Bronchial epithelial cell (primary cell): ENCODE data around the gene KLF4. TPM values are rescaled to one million over a fixed set of nuclear protein-coding genes. Genes with fewer than 3 reads are reported as not detected.

Experiments used
- DNase-seq: peaks from one replicate; pipeline ENCODE4 v3.0.0-alpha.2; 2010; ENCODE audit warnings: low read depth
- FAIRE-seq: peaks from 2 replicates; lab custom pipeline; 2011; peaks lifted over from hg19 to GRCh38; lab: Jason Lieb, UNC
- H3K27me3 ChIP-seq: 2 replicates; pipeline ENCODE4 v1.5.1; 2011; ENCODE audit warnings: low read length; ENCODE audit not compliant: control insufficient read depth, insufficient read depth
- H3K36me3 ChIP-seq: 2 replicates; pipeline ENCODE4 v1.5.1; 2011; ENCODE audit warnings: low read length; ENCODE audit not compliant: control insufficient read depth, insufficient read depth
- H3K4me3 ChIP-seq: 2 replicates; pipeline ENCODE4 v1.5.1; 2011; ENCODE audit warnings: mild to moderate bottlenecking, low read depth, low read length, control low read depth
- CTCF ChIP-seq: IDR thresholded peaks from 2 replicates; pipeline ENCODE4 v1.5.1; 2011; ENCODE audit warnings: mild to moderate bottlenecking, moderate library complexity, low read length, control low read depth, inconsistent platforms; ENCODE audit not compliant: insufficient read depth, severe bottlenecking
- total RNA-seq: library from RNA; depleted of rRNA; stranded (reverse); fragments of >200 nt; gene quantifications from 2 replicates; pipeline ENCODE4 v1.2.1, GENCODE V29; 2014

Gene KLF4
- total RNA-seq, 1 donor from 2014 or later = 16.1 TPM

- DNase-seq (no peak), FAIRE-seq (no peak)
- no peak for TF ChIP-seq CTCF
- H3K4me3 ChIP-seq = no peak overlapping the region
- no peaks in the 10 kb centered on the region for H3K36me3 ChIP-seq
- no peaks in the 10 kb centered on the region for H3K27me3 ChIP-seq
These were observed 51.9 kb downstream of the KLF4 start for GRCh38 chr9:107437716-107438115.

GRCh38 chr9:107435415-107435814 is 54.2 kb downstream of the KLF4 start:
- FAIRE-seq (no peak), DNase-seq (no peak)
- no peak for TF ChIP-seq CTCF
- Histone ChIP-seq H3K36me3 (no peaks in the 10 kb centered on the region), H3K27me3 (no peaks in the 10 kb centered on the region), H3K4me3 (no peak overlapping the region)

Other genes with a start within 250 kb of the KLF4 start
- gene RAD23B, start 206.5 kb downstream of the KLF4 start, total RNA-seq = 157 and 207 TPM in 2 replicates